Testis (tissue), 2 donors: Measurements from ENCODE around the gene STX12.

ENCODE experiments used
- POLR2A ChIP-seq: fragments of 450-650 bp; IDR thresholded peaks from one replicate; pipeline ENCODE4 v1.6.1; 2017; ENCODE audit warnings: antibody characterized with exemption, mild to moderate bottlenecking, moderate library complexity
- TF ChIP-seq, protein P1 (sequence below), 3 experiments: fragments of 450-650 bp in 2 of 3; fragments of 200-600 bp in 1 of 3; sonication (generic) in 1 of 3; IDR thresholded peaks; one replicate each; pipeline ENCODE4 v1.5.1; 2016 to 2019; ENCODE audit warnings: antibody characterized with exemption in 3 of 3, mild to moderate bottlenecking in 2 of 3, moderate library complexity in 1 of 3

DNA sequence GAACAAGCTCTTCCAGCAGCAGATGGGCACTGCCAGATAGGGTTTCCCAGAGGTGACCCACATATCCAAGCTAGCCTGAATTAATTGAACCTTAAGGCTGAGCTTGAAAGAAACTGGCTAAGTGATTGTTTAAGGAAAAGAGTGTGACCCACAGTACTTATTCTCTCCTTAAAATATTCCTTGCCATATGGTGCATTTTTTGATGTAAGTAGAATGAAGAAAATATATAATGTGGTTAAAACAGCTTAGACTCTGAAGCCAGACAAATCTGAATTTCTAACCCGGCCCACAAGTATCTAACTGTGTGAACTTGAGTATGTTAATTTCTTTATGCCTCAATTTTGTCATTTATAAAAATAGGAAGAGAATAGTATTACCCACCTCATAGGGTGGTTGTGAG is 62.5 kb downstream of the STX12 start:
- no peak for TF ChIP-seq POLR2A
- TF ChIP-seq, protein P1, sequence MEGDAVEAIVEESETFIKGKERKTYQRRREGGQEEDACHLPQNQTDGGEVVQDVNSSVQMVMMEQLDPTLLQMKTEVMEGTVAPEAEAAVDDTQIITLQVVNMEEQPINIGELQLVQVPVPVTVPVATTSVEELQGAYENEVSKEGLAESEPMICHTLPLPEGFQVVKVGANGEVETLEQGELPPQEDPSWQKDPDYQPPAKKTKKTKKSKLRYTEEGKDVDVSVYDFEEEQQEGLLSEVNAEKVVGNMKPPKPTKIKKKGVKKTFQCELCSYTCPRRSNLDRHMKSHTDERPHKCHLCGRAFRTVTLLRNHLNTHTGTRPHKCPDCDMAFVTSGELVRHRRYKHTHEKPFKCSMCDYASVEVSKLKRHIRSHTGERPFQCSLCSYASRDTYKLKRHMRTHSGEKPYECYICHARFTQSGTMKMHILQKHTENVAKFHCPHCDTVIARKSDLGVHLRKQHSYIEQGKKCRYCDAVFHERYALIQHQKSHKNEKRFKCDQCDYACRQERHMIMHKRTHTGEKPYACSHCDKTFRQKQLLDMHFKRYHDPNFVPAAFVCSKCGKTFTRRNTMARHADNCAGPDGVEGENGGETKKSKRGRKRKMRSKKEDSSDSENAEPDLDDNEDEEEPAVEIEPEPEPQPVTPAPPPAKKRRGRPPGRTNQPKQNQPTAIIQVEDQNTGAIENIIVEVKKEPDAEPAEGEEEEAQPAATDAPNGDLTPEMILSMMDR (IDR thresholded peaks at IDR 0.05), result no peak
